Muscle of leg (tissue), 11 donors: ENCODE results near the gene TM9SF2. TPM values are rescaled to one million over a fixed set of nuclear protein-coding genes. Genes with fewer than 3 reads are reported as not detected.

Source experiments
- DNase-seq: peaks from one replicate; pipeline ENCODE4 v3.0.0; 2013
- H3K27ac ChIP-seq: one replicate; pipeline ENCODE4 v1.5.1; 2013; ENCODE audit warnings: mild to moderate bottlenecking, low read length, control low read depth
- H3K27me3 ChIP-seq: one replicate; pipeline ENCODE4 v1.6.1; 2013; ENCODE audit warnings: low read length; ENCODE audit not compliant: control insufficient read depth, insufficient read depth
- H3K36me3 ChIP-seq: one replicate; pipeline ENCODE4 v1.6.1; 2013; ENCODE audit warnings: low read length; ENCODE audit not compliant: control insufficient read depth, insufficient read depth
- H3K4me1 ChIP-seq: one replicate; pipeline ENCODE4 v1.6.1; 2013; ENCODE audit warnings: low read length; ENCODE audit not compliant: control insufficient read depth, insufficient read depth
- H3K4me3 ChIP-seq: one replicate; pipeline ENCODE4 v1.5.1; 2013; ENCODE audit warnings: low read length, control low read depth
- H3K9me3 ChIP-seq: replicated peaks from 2 replicates; pipeline ENCODE4 v1.6.1; 2013; ENCODE audit warnings: low read depth, low read length; ENCODE audit not compliant: control insufficient read depth
- WGBS: methylation state at CpG from one replicate; pipeline ENCODE4 v1.1.5; 2013; ENCODE audit warnings: missing lambda C conversion rate; ENCODE audit not compliant: insufficient coverage; 5-methylcytosine and 5-hydroxymethylcytosine counted together
- polyA plus RNA-seq, 8 donors: library from polyadenylated mRNA; unstranded; fragments of 120-200 nt; gene quantifications; one replicate each; pipeline versions ENCODE4 v1.2.1 to v1.2.3, GENCODE V29; 2013; ENCODE audit warnings: inconsistent platforms in 1 of 8, low replicate concordance in 1 of 8; ENCODE audit not compliant: insufficient read length in 8 of 8, insufficient read depth in 1 of 8
- total RNA-seq: library from RNA; stranded (reverse); fragments of 120-200 nt; gene quantifications from one replicate; pipeline ENCODE4 v1.2.4, GENCODE V29; 2013

The TM9SF2 gene
- total and polyA plus RNA-seq, 9 donors = 71.7 to 97.1 (median 77.2) TPM

DNA sequence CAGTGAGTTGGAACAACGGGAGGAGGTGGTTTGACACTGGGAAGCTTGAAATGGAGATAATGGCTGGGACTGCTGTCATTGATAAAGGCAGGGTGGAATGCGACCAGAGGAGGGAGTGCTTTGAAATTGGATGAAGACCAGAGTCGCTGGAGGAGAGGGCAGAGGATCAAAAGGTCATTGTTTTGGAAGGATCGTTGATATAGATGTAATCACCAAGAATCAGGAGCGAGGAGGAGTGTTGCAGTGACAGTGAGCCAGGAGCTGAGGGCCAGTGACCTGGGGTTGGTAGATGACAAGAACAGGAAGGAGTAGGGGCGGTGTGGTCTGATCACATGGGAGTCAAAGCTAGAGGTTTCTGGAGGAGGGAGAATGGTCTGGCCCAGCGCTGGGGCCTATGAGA is 25.3 kb downstream of the TM9SF2 start:
- Histone ChIP-seq H3K27ac (no peak overlapping the region), H3K27me3 (no peaks in the 10 kb centered on the region), H3K9me3 (no peaks in the 10 kb centered on the region), H3K36me3 (peaks cover 35% of the 10 kb centered on the region), H3K4me3 (no peak overlapping the region), H3K4me1 (no peaks in the 10 kb centered on the region)
- WGBS = 71% methylated on average over 7 of the region's 7 CpGs
- no peak for DNase-seq

DNA sequence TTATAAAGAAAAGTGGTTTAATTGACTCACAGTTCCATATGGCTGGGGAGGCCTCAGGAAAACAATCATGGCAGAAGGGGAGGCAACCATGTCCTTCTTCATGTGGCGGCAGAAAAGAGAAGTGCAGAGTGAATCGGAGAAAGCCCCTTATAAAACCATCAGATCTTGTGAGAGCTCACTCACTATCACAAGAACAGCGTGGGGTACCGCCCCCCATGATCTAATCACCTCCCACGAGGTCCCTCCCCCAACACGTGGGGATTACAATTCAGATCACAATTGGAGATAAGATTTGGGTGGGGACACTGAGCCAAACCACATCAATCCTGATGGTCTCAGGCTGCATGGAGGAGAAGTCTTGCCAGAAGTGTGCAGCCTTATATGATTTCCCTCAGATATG is 26.0 kb downstream of the TM9SF2 start:
- H3K36me3 ChIP-seq = peaks cover 28% of the 10 kb centered on the region
- H3K27me3 ChIP-seq = no peaks in the 10 kb centered on the region
- WGBS = no CpG with 5 or more reads among the region's 6 CpGs
- no peak for DNase-seq
- no peak overlapping the region for H3K27ac ChIP-seq
- H3K4me1 ChIP-seq = no peaks in the 10 kb centered on the region
- H3K9me3 ChIP-seq = no peaks in the 10 kb centered on the region
- no peak overlapping the region for H3K4me3 ChIP-seq

DNA sequence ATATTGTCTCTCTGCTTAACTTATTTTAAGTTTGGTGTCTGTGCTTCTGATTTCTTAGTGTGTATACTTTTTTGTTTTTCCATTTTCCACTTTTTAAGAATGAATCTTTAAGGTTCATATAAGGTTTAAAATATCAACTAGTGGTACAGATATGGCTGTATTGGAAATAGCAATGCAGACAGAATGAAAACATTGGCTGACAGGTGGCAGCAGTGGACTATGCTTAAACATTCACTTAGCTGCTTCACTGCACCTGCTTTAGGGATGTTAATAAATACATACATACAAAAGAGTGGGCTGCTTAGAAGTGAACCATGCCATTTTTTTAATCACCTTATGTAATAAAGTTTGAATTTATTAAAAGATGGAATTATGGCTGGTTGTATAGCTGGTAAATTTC is 27.3 kb downstream of the TM9SF2 start:
- Histone ChIP-seq H3K4me3 (no peak overlapping the region), H3K27ac (no peak overlapping the region), H3K4me1 (no peaks in the 10 kb centered on the region), H3K27me3 (no peaks in the 10 kb centered on the region), H3K36me3 (peaks cover 16% of the 10 kb centered on the region), H3K9me3 (no peaks in the 10 kb centered on the region)
- DNase-seq = peak; percentile 25

DNA sequence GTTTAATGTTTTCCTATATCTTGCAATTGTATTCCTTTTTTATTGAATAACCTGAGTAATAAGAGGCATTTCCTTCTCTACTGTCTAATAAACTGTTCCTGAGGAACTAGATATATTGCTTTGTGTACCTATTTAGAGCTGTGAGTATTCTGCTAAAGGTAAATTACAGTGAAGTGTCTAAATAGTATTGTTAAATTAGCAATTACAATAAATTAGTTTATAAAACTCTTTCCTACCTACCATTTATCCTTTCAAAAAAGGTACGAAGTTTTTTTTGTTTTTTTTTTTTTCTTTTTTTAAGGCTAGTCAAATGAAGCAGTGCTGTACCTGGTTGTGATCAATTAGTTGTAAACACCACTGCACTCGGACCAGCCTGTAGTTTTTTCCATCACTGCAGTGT is 34.8 kb downstream of the TM9SF2 start:
- Histone ChIP-seq H3K36me3 (peaks cover 18% of the 10 kb centered on the region), H3K4me1 (no peaks in the 10 kb centered on the region), H3K27me3 (no peaks in the 10 kb centered on the region), H3K27ac (no peak overlapping the region), H3K9me3 (no peaks in the 10 kb centered on the region), H3K4me3 (no peak overlapping the region)
- WGBS = no CpG with 5 or more reads among the region's 2 CpGs
- no peak for DNase-seq

DNA sequence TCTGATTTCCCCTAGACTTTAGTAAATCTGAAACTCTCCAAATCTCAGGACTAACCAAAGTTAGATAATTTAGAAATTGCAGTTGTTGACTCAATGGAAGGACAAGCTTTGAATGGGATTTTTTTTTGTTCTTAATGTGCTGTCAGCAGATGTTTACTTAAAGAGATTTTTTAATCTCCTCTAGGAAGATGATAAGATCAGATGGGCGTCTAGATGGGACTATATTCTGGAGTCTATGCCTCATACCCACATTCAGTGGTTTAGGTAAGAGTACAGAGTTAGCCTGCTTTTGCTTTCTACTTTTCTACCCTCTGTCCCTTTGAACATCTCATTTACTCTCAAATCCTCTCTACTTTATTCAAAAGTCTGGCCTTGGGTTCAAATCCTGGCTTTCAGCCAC is 39.3 kb downstream of the TM9SF2 start:
- no CpG with 5 or more reads among the region's 1 CpG for WGBS
- Histone ChIP-seq H3K4me1 (no peaks in the 10 kb centered on the region), H3K9me3 (no peaks in the 10 kb centered on the region), H3K36me3 (peaks cover 31% of the 10 kb centered on the region), H3K27me3 (no peaks in the 10 kb centered on the region), H3K4me3 (no peak overlapping the region), H3K27ac (no peak overlapping the region)
- DNase-seq = no peak

DNA sequence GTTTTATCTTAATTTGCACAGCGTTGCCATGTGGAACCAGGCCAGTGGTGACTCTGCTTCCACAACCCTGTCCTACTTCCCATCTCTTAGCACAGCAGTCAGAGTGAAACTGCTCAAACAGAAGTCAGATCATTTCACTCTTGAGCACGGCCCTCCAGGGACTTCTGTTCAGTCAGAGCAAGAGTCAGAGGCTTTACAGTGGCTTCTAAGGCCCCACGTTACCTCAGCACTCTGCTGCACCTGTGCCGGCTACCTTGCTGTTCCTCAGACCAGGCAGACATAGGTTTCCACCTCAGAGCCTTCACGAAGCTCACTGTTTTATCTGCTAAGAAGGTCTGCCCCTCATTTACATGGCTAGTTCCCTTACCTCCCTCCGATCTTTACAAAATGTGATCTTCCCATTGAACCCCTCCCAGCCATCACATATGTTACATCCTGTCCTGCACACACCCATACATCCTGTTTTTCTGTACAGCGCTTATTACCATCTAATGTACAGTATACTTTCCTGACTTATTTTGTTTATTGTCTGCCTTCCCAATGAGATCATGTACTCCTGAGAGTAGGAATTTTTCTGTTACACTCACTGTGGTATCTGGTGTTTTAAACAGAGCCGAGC is 41.6 kb downstream of the TM9SF2 start:
- H3K36me3 ChIP-seq = peaks cover 49% of the 10 kb centered on the region
- no peaks in the 10 kb centered on the region for H3K27me3 ChIP-seq
- DNase-seq = peak; percentile 54
- H3K4me1 ChIP-seq = no peaks in the 10 kb centered on the region
- no peak overlapping the region for H3K4me3 ChIP-seq
- H3K27ac ChIP-seq = no peak overlapping the region
- no peaks in the 10 kb centered on the region for H3K9me3 ChIP-seq
- WGBS = 80% methylated on average over 6 of the region's 8 CpGs

DNA sequence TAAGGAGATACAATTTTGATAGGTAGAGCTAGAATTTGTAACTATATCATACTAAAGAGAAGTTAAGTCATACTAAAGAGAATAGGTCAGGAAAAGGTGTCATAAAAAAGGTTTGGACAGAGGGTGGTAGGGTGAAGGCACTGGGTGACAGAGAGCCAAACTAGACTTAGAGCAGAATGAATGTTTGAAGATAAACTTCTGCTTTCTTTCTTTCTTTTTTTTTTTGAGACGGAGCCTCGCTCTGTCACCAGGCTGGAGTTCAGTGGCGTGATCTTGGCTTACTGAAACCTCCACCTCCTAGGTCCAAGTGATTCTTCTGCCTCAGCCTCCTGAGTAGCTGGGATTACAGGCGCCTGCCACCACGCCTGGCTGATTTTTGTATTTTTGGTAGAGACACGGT is 44.1 kb downstream of the TM9SF2 start:
- no peak overlapping the region for H3K4me3 ChIP-seq
- 100% methylated on average over 2 of the region's 6 CpGs for WGBS
- DNase-seq = no peak
- H3K27ac ChIP-seq = no peak overlapping the region
- H3K4me1 ChIP-seq = no peaks in the 10 kb centered on the region
- no peaks in the 10 kb centered on the region for H3K27me3 ChIP-seq
- peaks cover 57% of the 10 kb centered on the region for H3K36me3 ChIP-seq
- no peaks in the 10 kb centered on the region for H3K9me3 ChIP-seq

DNA sequence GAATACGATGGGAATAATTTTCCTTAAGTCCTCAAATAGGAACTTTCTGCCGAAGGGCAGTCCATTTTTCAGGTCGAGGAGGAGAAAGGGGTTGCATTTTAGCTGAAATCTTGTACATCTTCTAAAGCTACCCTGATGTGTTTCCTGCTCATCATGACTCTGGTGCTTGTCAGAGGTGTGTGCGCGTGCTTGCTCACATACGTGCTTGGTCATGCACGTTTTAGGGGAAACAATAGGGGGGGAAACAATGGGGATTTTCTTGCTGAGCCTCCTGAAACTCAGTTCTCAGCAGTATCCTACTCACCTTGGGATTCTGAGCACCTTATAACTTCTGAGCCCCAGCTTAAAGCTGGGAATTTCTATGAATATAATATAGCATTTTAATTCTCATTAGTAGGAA is 44.7 kb downstream of the TM9SF2 start:
- DNase-seq = no peak
- peaks cover 54% of the 10 kb centered on the region for H3K36me3 ChIP-seq
- WGBS = no CpG with 5 or more reads among the region's 7 CpGs

DNA sequence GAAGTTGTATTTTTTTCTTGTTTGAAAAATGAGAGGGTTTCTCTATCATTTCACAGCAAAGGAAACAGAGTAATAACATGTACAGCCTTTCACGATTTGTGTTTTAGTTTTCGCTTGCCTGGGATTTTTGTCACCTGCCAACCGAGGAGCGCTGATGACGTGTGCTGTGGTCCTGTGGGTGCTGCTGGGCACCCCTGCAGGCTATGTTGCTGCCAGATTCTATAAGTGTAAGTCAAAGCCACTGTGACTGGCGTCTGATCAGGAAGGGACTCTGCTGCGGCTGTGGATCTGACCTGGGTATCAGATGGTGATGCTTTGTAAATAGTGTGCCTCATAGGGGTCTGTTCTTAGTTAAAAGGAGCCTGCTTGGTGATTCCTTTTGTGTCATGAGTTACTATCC is 45.6 kb downstream of the TM9SF2 start:
- Histone ChIP-seq H3K27ac (no peak overlapping the region), H3K4me3 (no peak overlapping the region), H3K27me3 (no peaks in the 10 kb centered on the region), H3K4me1 (no peaks in the 10 kb centered on the region), H3K9me3 (no peaks in the 10 kb centered on the region), H3K36me3 (peaks cover 57% of the 10 kb centered on the region)
- 81% methylated on average over 7 of the region's 7 CpGs for WGBS
- DNase-seq = no peak

More for the DNA sequence above, 44.7 kb downstream of the TM9SF2 start:
- H3K4me3 ChIP-seq = no peak overlapping the region
- H3K4me1 ChIP-seq = no peaks in the 10 kb centered on the region
- H3K27ac ChIP-seq = no peak overlapping the region
- no peaks in the 10 kb centered on the region for H3K27me3 ChIP-seq
- no peaks in the 10 kb centered on the region for H3K9me3 ChIP-seq

DNA sequence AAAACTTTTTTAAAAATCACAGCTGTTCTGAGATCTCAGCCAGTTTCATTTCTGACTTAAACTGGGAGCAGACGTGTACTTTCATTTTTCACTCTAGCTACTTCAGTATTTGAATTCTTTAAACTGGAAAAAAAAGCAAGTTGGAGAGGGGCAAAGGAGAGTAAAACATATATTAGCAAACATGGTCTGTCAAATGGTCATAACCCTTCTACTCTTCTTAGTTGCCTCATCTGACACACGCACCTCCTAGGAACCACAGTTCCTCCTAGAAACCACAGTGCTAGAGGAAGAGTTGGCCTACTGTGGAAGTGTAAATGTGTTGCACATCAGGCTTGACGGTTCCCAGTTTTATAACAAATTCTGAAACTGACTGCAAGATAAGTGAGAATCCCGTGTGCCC is 47.2 kb downstream of the TM9SF2 start:
- Histone ChIP-seq H3K36me3 (peaks cover 55% of the 10 kb centered on the region), H3K27me3 (no peaks in the 10 kb centered on the region), H3K27ac (no peak overlapping the region), H3K4me1 (no peaks in the 10 kb centered on the region), H3K4me3 (no peak overlapping the region), H3K9me3 (no peaks in the 10 kb centered on the region)
- DNase-seq = peak; percentile 21
- WGBS = 67% methylated on average over 1 of the region's 4 CpGs

DNA sequence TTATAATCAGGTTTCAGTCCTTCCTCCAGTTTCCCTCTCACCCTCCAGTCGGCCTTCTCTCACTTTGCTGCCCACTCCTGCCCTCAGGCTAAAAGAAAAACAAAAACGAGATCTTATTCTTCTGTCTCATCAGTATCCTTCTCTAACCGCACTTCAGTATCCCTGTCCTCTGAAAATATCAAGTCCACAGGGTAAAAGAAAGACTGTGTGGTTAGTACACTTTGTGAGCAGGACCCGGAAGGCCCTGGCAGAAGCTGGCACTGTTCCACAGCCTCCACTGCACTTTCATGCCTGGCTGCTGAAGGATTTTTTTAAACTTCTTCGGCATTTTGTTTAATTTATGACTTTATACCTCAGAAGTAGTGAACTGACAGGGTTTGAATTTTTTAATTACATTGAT is 51.8 kb downstream of the TM9SF2 start:
- H3K4me1 ChIP-seq = no peaks in the 10 kb centered on the region
- DNase-seq = no peak
- no peak overlapping the region for H3K4me3 ChIP-seq
- H3K27me3 ChIP-seq = no peaks in the 10 kb centered on the region
- H3K27ac ChIP-seq = no peak overlapping the region
- WGBS = no CpG with 5 or more reads among the region's 5 CpGs
- peaks cover 33% of the 10 kb centered on the region for H3K36me3 ChIP-seq
- H3K9me3 ChIP-seq = no peaks in the 10 kb centered on the region
